Activated CD4-positive, alpha-beta T cell treated with anti-CD3 and anti-CD28 coated beads for 24 hours (primary cell): ENCODE measurements around the gene RARRES2.
"Not testable (repeated sequence)": the region's sequence is repeated elsewhere in the genome, so short reads cannot be mapped to it uniquely, and the experiment has no call there.

Experiments
- DNase-seq, 2 donors: peaks; one replicate each; pipeline ENCODE4 v3.0.0-alpha.2; 2020; ENCODE audit warnings: low read depth in 2 of 2

The RARRES2 gene

GRCh38 chr7:150317748-150318444 is 23.5 kb downstream of the RARRES2 start:
- DNase-seq, result no peak

GRCh38 chr7:150316987-150317386 is 24.4 kb downstream of the RARRES2 start:
- not testable (repeated sequence) for DNase-seq

- DNase-seq, result no peak
These were observed 26.7 kb downstream of the RARRES2 start for GRCh38 chr7:150314639-150315239.

- DNase-seq, result no peak
These were observed 27.6 kb downstream of the RARRES2 start for GRCh38 chr7:150313870-150314269.

- no peak for DNase-seq
These were observed 28.0 kb downstream of the RARRES2 start for GRCh38 chr7:150313367-150313809.

- DNase-seq, result not testable (repeated sequence)
These were observed 28.6 kb downstream of the RARRES2 start for GRCh38 chr7:150312649-150313366.

GRCh38 chr7:150311711-150312110 is 29.7 kb downstream of the RARRES2 start:
- no peak for DNase-seq

GRCh38 chr7:150311146-150311545 is 30.3 kb downstream of the RARRES2 start:
- no peak for DNase-seq

- DNase-seq, result no peak
These were observed 32.9 kb downstream of the RARRES2 start for GRCh38 chr7:150308575-150308974.

- no peak for DNase-seq
These were observed 33.5 kb downstream of the RARRES2 start for GRCh38 chr7:150307904-150308303.

GRCh38 chr7:150307129-150307528 is 34.3 kb downstream of the RARRES2 start:
- DNase-seq, result no peak

- not testable (repeated sequence) for DNase-seq
These were observed 35.1 kb downstream of the RARRES2 start for GRCh38 chr7:150306377-150306776.

GRCh38 chr7:150305903-150306284 is 35.5 kb downstream of the RARRES2 start:
- DNase-seq, result not testable (repeated sequence)

- DNase-seq, result not testable (repeated sequence)
These were observed 36.0 kb downstream of the RARRES2 start for GRCh38 chr7:150305259-150305902.

- not testable (repeated sequence) for DNase-seq
These were observed 36.8 kb downstream of the RARRES2 start for GRCh38 chr7:150304499-150305258.

GRCh38 chr7:150302908-150303310 is 38.5 kb downstream of the RARRES2 start:
- not testable (repeated sequence) for DNase-seq

- DNase-seq, result not testable (repeated sequence)
These were observed 43.5 kb downstream of the RARRES2 start for GRCh38 chr7:150297978-150298377.

- DNase-seq, result not testable (repeated sequence)
These were observed 44.6 kb downstream of the RARRES2 start for GRCh38 chr7:150296802-150297201.

- DNase-seq, result not testable (repeated sequence)
These were observed 45.8 kb downstream of the RARRES2 start for GRCh38 chr7:150295614-150296013.

GRCh38 chr7:150295027-150295426 is 46.4 kb downstream of the RARRES2 start:
- DNase-seq, result not testable (repeated sequence)

GRCh38 chr7:150290317-150290716 is 51.1 kb downstream of the RARRES2 start:
- not testable (repeated sequence) for DNase-seq
